ENCODE measurements around the gene ITGA11.

- TF ChIP-seq RARB (CRISPR knock-in tag; IDR thresholded peaks at IDR 0.05) (no peak), ISL1 (CRISPR knock-in tag; IDR thresholded peaks at IDR 0.05) (no peak), ZFP30 (CRISPR knock-in tag; IDR thresholded peaks at IDR 0.05) (no peak), TOX (CRISPR knock-in tag; IDR thresholded peaks at IDR 0.05; ENCODE audit: borderline replicate concordance) (no peak), ZNF8 (CRISPR knock-in tag; IDR thresholded peaks at IDR 0.05) (no peak), CREB5 (CRISPR knock-in tag; IDR thresholded peaks at IDR 0.05; ENCODE audit: low read depth) (no peak)
Measured at GRCh38 chr15:68460166-68460565, 28.2 kb upstream of the ITGA11 start.

Measured in SK-N-SH treated with all-trans-retinoic acid at 6 μM for 48 hours (cell line).